IMR-90 (cell line): Measurements from ENCODE around the gene TMEM135. TPM values are rescaled to one million over a fixed set of nuclear protein-coding genes. Genes with fewer than 3 reads are reported as not detected.

Experiments used
- ATAC-seq: fragments of 200-7000 bp; cut with Tn5 transposase; 2 replicates; pipeline ENCODE4 v1.9.1; 2020; ENCODE audit warnings: low read depth, mild to moderate bottlenecking, moderate library complexity
- BruUV-seq: library from RNA; stranded (reverse); fragments of 400-500 nt; replicated peaks from 2 replicates; lab custom pipeline; 2021; lab: Mats Ljungman, UMichigan
- CTCF ChIA-PET: fragments of 300-600 bp; formaldehyde crosslinking; extraction: SDS; loops from one replicate; lab custom pipeline; 2021; ENCODE audit warnings: antibody characterized with exemption; lab: Yijun Ruan, JAX
- POLR2A ChIA-PET: fragments of 300-600 bp; sonication (Branson Sonifier 250); formaldehyde crosslinking; loops from one replicate; lab custom pipeline; 2022; ENCODE audit warnings: antibody characterized with exemption; ENCODE audit not compliant: unreplicated experiment; lab: Charles Lee
- DNase-seq: peaks from one replicate; pipeline ENCODE4 v3.0.0; 2013
- H2AFZ ChIP-seq: replicated peaks from 2 replicates; pipeline ENCODE3; 2013; ENCODE audit warnings: low read length, mild to moderate bottlenecking; ENCODE audit not compliant: poor library complexity
- H2AK5ac ChIP-seq: 2 replicates; pipeline ENCODE4 v1.6.1; 2013; ENCODE audit warnings: low read depth, low read length, inconsistent platforms
- H2AK9ac ChIP-seq: replicated peaks from 2 replicates; pipeline ENCODE3; 2013; ENCODE audit warnings: mild to moderate bottlenecking, low read depth, low read length, moderate library complexity; ENCODE audit not compliant: poor library complexity
- H2BK120ac ChIP-seq: 2 replicates; pipeline ENCODE4 v1.6.1; 2013; ENCODE audit warnings: low read depth, low read length, inconsistent platforms
- H2BK15ac ChIP-seq: 3 replicates; pipeline ENCODE4 v1.6.1; 2013; ENCODE audit warnings: low read depth, low read length, inconsistent platforms
- H2BK20ac ChIP-seq: 2 replicates; pipeline ENCODE4 v1.6.1; 2013; ENCODE audit warnings: low read depth, mild to moderate bottlenecking, inconsistent platforms, low read length, moderate library complexity
- H2BK5ac ChIP-seq: 2 replicates; pipeline ENCODE4 v1.6.1; 2013; ENCODE audit warnings: mild to moderate bottlenecking, low read depth, low read length, inconsistent platforms; ENCODE audit not compliant: poor library complexity, severe bottlenecking
- H3K14ac ChIP-seq: replicated peaks from 2 replicates; pipeline ENCODE4 v1.6.1; 2013; ENCODE audit warnings: low read depth, low read length, inconsistent platforms
- H3K18ac ChIP-seq: 2 replicates; pipeline ENCODE4 v1.6.1; 2013; ENCODE audit warnings: low read depth, low read length, control low read depth
- H3K23ac ChIP-seq: 2 replicates; pipeline ENCODE4 v1.6.1; 2013; ENCODE audit warnings: low read depth, low read length, inconsistent platforms
- H3K27ac ChIP-seq: 2 replicates; pipeline ENCODE4 v1.5.1; 2013; ENCODE audit warnings: mild to moderate bottlenecking, control low read depth, low read length; ENCODE audit not compliant: insufficient read depth
- H3K27me3 ChIP-seq: 2 replicates; pipeline ENCODE4 v1.6.1; 2013; ENCODE audit warnings: low read length; ENCODE audit not compliant: control insufficient read depth, insufficient read depth
- H3K36me3 ChIP-seq: 2 replicates; pipeline ENCODE4 v1.6.1; 2013; ENCODE audit warnings: low read length, mixed read lengths; ENCODE audit not compliant: control insufficient read depth, insufficient read depth
- H3K4ac ChIP-seq: 2 replicates; pipeline ENCODE4 v1.6.1; 2013; ENCODE audit warnings: low read depth, low read length, inconsistent platforms
- H3K4me1 ChIP-seq: 2 replicates; pipeline ENCODE4 v1.6.1; 2013; ENCODE audit warnings: low read length, mixed read lengths; ENCODE audit not compliant: control insufficient read depth, insufficient read depth
- H3K4me2 ChIP-seq: 2 replicates; pipeline ENCODE4 v1.6.1; 2013; ENCODE audit warnings: low read depth, mild to moderate bottlenecking, control low read depth, low read length, moderate library complexity
- H3K4me3 ChIP-seq: 2 replicates; pipeline ENCODE4 v1.5.1; 2013; ENCODE audit warnings: low read depth, mild to moderate bottlenecking, control low read depth, low read length, moderate library complexity; ENCODE audit not compliant: insufficient read depth
- H3K56ac ChIP-seq: 2 replicates; pipeline ENCODE4 v1.6.1; 2013; ENCODE audit warnings: low read length, inconsistent platforms; ENCODE audit not compliant: insufficient read depth; ENCODE audit errors: extremely low read depth
- H3K79me1 ChIP-seq, 2 experiments: 2 replicates each; pipeline ENCODE4 v1.6.1; 2013; ENCODE audit warnings: low read length in 2 of 2, inconsistent platforms in 1 of 2, low read depth in 1 of 2
- H3K9ac ChIP-seq: 2 replicates; pipeline ENCODE4 v1.6.1; 2013; ENCODE audit warnings: low read depth, low read length, control low read depth
- H3K9me1 ChIP-seq: 2 replicates; pipeline ENCODE4 v1.6.1; 2013; ENCODE audit warnings: low read length, inconsistent platforms; ENCODE audit not compliant: insufficient read depth
- H3K9me3 ChIP-seq: 2 replicates; pipeline ENCODE4 v1.6.1; 2013; ENCODE audit warnings: low read length; ENCODE audit not compliant: control insufficient read depth, insufficient read depth
- H4K20me1 ChIP-seq: 2 replicates; pipeline ENCODE4 v1.6.1; 2013; ENCODE audit warnings: low read length, inconsistent platforms; ENCODE audit not compliant: insufficient read depth
- H4K5ac ChIP-seq: 2 replicates; pipeline ENCODE4 v1.6.1; 2013; ENCODE audit warnings: mild to moderate bottlenecking, low read depth, low read length, control low read depth
- H4K8ac ChIP-seq, 2 experiments: 2 replicates each; pipeline ENCODE4 v1.6.1; 2013; ENCODE audit warnings: low read depth in 2 of 2, low read length in 2 of 2, control low read depth in 1 of 2, inconsistent platforms in 1 of 2
- H4K91ac ChIP-seq: 2 replicates; pipeline ENCODE4 v1.6.1; 2013; ENCODE audit warnings: low read depth, low read length, inconsistent platforms; ENCODE audit not compliant: insufficient read depth
- SMC3 ChIP-seq: fragments of 150-350 bp; IDR thresholded peaks from 2 replicates; pipeline ENCODE4 v1.6.1; 2016; ENCODE audit warnings: low read depth, mild to moderate bottlenecking, antibody characterized with exemption, low read length, moderate library complexity
- WGBS, 2 experiments: methylation state at CpG; one replicate each; pipeline versions ENCODE4 v1.1.5 to v1.1.7; 2013; ENCODE audit warnings: missing lambda C conversion rate in 2 of 2; ENCODE audit not compliant: insufficient read length in 1 of 2; ENCODE audit errors: extremely low coverage in 2 of 2; 5-methylcytosine and 5-hydroxymethylcytosine counted together
- dilution Hi-C: fragments of 300-500 bp; cut with HindIII; formaldehyde crosslinking; loops from one replicate; pipeline ENCODE4 v1.14.3; 2018; ENCODE audit warnings: low sequenced_read_pairs; ENCODE audit not compliant: unreplicated experiment
- in situ Hi-C: fragments of 300-500 bp; cut with MboI; formaldehyde crosslinking; loops from 3 replicates; pipeline ENCODE4 v1.14.3; 2019; ENCODE audit warnings: low sequenced_read_pairs, inconsistent platforms, mixed read lengths
- intact Hi-C: fragments of 100-400 bp; cut with micrococcal nuclease; formaldehyde crosslinking; loops from 2 replicates; pipeline ENCODE4 v1.10.0; 2022
- polyA plus RNA-seq, 3 experiments: library from polyadenylated mRNA; depleted of rRNA; stranded (reverse); fragments of >200 nt; gene quantifications; 2 replicates each; pipeline ENCODE4 v1.2.3, GENCODE V29; 2012; ENCODE audit warnings: low replicate concordance in 1 of 3
- total RNA-seq: library from RNA; depleted of rRNA; stranded (reverse); fragments of >200 nt; gene quantifications from 2 replicates; pipeline ENCODE4 v1.2.3, GENCODE V29; 2012

The TMEM135 gene
- total and polyA plus RNA-seq, 2 of the 4 experiments (the other 2 are of a cell fraction) = 3.9 to 5.9 TPM

DNA sequence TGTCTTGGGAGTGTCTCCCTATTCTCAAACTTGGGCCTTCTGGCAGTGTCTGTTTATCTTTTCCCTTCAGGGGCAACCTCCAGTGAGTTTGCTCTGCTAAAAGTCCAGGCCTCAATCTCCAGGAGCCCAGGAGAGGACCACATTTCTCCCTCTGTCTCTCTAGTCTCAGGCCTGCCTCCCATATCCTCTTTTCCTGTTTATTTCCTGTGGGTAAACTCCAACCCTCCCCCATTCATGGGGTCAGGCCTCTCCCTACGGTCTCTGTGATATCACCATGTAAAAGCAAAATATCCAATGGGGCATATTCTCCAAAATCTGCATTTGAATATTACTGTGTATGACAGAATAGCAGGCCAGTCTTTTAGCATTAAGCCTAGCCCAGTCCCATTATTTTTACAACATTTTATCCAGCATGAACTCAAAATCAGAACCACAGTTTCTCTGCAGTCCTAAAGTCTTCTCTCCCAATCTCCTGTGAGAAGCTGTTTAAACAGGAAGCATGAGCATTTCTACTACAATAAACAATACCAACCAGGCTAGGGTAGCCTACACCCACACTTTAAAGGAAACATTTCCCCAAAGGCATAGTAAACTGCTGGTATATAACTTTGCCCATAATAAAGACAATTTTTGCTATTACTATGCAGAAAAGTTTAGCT lies 18.0 kb upstream of the TMEM135 start:
- in situ Hi-C loops = no loop called here
- H4K20me1 ChIP-seq = no peaks in the 10 kb centered on the region
- DNase-seq = peak; percentile 45

More for the DNA sequence above, 18.0 kb upstream of the TMEM135 start:
- Histone ChIP-seq H3K9me1 (peaks cover 9% of the 10 kb centered on the region), H3K56ac (peak overlapping the region; percentile 26; the same call in 1 of the 2 replicates), H2BK15ac (peak overlapping the region; percentile 62; the same call in 1 of the 3 replicates), H3K27ac (peak overlapping the region; percentile 19), H2BK5ac (peak overlapping the region; percentile 3), H2AK5ac (peak overlapping the region; percentile 63; the same call in 1 of the 2 replicates), H4K91ac (peak overlapping the region; percentile 74), H2AFZ (peak overlapping the region; percentile 83), H3K36me3 (no peaks in the 10 kb centered on the region), H3K14ac (peak overlapping the region; percentile 78), H3K4ac (peak overlapping the region; percentile 74), H3K4me2 (peak overlapping the region; percentile 24; the same call in 1 of the 2 replicates), H3K4me1 (peaks cover 7% of the 10 kb centered on the region), H4K5ac (peak overlapping the region; percentile 49), H3K4me3 (no peak overlapping the region), H2AK9ac (no peak overlapping the region), H4K8ac (peak overlapping the region; percentile 86 to 92), H3K27me3 (no peaks in the 10 kb centered on the region; the same call in 1 of the 2 replicates), H3K79me1 (no peaks in the 10 kb centered on the region), H3K9me3 (no peaks in the 10 kb centered on the region), H3K18ac (peak overlapping the region; percentile 69), H3K23ac (peak overlapping the region; percentile 48; the same call in 1 of the 2 replicates), H2BK20ac (peak overlapping the region; percentile 68), H2BK120ac (peak overlapping the region; percentile 85), H3K9ac (peak overlapping the region; percentile 46; the same call in 1 of the 2 replicates)
- ChIA-PET CTCF (interaction anchor here (0.7 kb wide), 1 partner anchor 78 kb away, joined by 3 read pairs; no protein-coding TSS in a partner anchor), POLR2A (no interaction called here)
- dilution Hi-C loops (no loop called here), intact Hi-C loops (no loop called here)
- no CpG with 5 or more reads among the region's 1 CpG for WGBS, 2 experiments
- no TSS peak for BruUV-seq
- peak; percentile 94 for ATAC-seq
- no peak for TF ChIP-seq SMC3
